ENCODE data around the gene CEP85L.

DNA sequence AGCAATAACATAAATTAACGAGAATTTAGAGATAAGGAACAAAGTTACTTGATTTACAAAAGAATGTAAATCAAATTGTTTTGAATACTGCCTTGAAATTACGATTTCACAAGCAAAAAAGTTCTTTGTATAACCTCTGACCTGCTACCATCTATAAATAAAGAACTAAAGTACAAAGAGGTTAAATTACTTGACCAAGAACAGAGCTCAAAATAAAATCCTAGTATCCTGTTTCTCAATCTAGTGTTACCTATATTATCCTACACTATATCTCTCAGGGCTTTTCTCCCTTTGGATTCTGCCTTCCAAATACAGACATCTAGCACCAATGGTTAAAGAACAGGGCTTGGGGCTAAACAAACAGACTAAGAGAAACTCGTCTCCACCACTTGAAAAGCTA is 59.5 kb downstream of the CEP85L start:
- no peak for TF ChIP-seq POLR2AphosphoS5 (IDR thresholded peaks at IDR 0.05; ENCODE audit: low read depth, low read length)
- no peak for TF ChIP-seq SPI1 (IDR thresholded peaks at IDR 0.05; ENCODE audit: low read depth, low read length)
- TF ChIP-seq POLR2A (IDR thresholded peaks at IDR 0.05; ENCODE audit: low read depth, low read length): no peak
- no peak for TF ChIP-seq TAF1 (IDR thresholded peaks at IDR 0.05; ENCODE audit: low read depth, low read length)
- TF ChIP-seq POU2F2 (IDR thresholded peaks at IDR 0.05; ENCODE audit: low read depth, low read length): no peak
